ENCODE measurements around the gene CASP3.
A peak's percentile ranks its signal among the peaks of the same experiment; 100 is the strongest.
"Not testable (repeated sequence)": the region's sequence is repeated elsewhere in the genome, so short reads cannot be mapped to it uniquely, and the experiment has no call there.

CASP3 gene

DNA sequence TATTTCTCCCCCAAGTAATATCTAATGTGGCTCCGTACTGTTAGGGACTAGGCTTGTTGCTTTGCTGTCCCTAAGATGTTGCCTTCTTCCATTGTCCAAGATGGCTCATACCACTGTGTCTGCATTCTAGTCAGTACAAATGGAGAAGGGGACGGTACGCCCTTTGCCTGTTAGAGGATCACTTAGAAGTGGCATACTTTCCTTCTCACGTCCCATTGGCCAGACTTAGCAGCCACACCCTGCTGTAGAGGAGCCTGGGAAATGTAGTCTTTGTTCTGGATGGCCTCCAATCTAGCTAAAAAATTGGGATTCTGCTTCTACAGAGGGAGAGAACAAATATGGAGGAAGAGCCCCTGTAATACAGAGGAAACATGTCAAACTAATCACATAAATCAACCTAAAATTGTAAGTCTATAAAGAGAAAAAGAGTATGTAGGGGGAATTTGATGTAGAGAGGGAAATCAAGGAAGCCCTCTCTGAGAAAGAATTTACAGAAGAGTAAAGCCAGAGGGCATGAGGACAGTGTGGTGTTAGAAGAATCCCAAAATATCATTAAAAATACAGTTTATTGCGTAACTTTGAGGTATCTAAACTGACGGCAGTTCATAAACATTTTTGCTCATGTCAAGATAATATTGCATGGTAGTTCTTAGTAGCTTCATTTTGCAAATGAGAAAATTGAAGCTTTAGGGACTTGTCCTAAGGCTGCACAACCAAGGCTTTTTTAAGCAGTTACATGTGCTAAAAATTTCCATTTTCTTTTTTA, 15.4 kb upstream of the CASP3 start:
- DNase-seq (ENCODE audit: low read depth in 2 of 2) = no peak

DNA sequence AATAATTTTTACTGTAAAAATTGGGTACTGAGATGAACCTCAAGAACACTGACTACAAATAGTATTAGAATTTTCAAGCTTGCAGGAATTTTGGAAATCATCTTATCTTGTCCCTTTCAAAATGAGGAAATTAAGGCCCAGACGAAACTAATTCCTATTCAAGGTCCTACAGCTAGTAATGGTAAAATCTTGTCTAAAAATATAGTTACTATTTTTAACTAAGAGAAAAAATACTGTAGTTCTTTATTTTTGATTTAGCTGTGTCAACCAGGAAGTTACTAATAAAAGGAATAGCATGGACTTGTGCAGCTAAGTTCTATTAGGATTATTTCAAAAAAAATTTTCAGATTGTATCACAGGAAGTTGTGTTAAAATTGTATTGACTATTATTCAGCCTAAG, 13.0 kb upstream of the CASP3 start:
- DNase-seq (ENCODE audit: low read depth in 2 of 2) = no peak

DNA sequence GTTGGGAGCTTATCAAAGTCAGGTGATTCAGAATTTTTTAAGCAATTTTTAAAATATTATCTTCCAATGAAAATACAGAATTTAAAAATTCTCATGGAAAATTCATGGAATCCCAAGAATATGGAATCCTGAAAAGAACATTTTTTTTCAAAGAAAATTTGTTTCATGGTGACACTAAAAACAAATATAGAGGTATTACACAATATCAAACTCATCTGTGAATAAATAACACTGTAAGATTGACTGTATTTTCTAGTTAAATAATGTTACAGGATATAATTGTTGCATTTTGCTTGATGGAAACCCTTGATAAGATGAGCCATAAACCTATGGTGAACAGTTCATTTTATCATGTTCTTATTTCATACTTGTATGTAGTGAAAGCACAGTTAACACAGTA, 11.7 kb upstream of the CASP3 start:
- DNase-seq (ENCODE audit: low read depth in 2 of 2) = no peak

DNA sequence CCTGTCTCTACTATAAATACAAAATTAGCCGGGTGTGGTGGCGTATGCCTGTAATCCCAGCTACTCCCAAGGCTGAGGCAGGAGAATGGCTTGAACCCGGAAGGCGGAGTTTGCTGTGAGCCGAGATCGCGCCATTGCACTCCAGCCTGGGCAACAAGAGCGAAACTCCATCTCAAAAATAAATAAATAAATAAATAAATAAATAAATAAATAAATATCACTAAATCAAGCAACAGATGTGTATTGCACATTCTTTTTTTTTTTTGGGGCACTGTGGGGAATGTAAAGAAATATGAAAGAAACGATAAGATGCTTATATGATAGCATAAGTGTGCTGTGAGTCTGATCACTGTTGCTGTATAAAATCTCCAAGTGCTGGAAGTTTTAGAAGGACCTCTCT, 8.6 kb upstream of the CASP3 start:
- DNase-seq (ENCODE audit: low read depth in 2 of 2) = not testable (repeated sequence)

DNA sequence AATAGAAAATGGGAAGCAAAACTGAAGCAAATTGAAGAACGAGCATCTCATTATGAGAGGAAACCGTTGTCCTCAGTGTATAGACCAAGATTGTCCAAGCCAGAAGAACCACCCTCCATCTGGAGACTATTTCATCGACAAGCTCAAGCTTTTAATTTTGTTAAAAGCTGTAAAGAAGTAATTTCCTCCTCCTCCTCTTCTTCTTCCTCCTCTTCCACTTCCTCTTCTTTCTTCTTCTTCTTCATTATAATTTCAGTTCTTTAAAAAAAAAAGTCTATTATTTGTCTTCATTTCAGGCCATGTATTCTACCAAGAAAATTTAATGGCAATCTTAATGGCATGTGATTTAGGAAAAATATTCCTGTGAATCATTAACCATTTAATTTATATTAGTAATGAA, 7.9 kb upstream of the CASP3 start:
- no peak for DNase-seq (ENCODE audit: low read depth in 2 of 2)

DNA sequence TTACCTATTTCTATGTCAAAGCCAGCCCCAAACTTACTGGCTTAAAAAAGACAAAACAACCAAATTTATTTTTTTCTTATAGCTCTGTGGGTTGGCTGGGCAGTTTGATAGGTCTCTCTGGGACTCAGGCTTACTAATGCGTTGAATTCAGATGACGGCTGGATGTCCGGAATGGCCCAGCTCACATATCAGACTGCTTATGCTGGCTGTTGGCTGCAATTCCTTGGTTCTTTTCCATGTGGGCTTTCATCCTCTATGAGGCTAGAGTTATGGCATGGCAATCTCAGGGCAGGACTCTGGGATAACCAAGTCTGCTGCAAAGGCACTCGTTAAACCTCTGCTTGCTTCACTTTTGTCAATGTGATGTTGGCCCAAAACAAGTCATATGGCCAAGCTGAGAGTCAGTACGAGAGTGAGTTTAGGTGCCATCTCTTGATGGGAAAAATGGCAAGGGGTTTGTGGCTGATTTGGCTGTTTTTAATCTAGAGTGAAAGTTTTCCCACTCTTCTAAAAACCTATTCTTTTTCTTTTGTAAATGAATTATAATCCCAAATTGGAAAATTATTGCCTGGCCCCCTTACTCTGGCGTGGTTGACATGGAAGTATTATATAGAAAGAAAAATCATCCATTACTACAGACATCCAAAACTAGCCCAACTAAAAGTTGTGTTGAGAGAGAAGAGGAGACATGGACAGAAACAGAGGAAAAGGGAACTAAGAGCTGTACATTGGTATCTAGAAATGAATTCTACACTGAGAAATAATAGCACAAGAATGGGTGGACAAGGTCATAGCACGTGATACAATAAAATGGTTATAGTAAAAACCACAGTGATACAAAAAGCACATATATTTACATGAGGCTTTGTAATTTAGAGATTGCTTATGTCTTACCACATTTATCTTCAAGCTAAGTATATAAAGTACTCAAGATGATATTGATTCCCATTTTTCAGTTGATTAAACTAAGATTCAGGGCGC, 6.9 kb upstream of the CASP3 start:
- DNase-seq (ENCODE audit: low read depth in 2 of 2) = no peak

DNA sequence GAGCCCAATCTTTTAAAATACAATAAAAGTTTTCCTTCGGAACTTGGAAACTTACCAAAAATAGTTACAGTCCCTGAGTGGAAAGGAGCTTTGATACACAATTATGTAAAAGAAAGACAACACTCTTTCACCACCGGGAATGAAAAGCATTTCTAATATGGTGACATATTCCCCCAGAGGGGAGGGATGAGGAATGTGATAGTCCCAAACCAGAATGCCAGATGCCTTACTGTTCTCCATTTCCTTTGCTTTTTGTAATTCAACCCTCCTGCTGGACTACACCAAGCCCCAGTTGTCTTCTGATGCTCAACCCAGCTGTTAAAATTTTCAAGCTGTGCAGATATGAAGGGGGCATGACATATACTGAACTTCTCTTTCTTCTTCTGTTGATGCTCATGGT, 4.4 kb upstream of the CASP3 start:
- DNase-seq (ENCODE audit: low read depth in 2 of 2) = no peak

DNA sequence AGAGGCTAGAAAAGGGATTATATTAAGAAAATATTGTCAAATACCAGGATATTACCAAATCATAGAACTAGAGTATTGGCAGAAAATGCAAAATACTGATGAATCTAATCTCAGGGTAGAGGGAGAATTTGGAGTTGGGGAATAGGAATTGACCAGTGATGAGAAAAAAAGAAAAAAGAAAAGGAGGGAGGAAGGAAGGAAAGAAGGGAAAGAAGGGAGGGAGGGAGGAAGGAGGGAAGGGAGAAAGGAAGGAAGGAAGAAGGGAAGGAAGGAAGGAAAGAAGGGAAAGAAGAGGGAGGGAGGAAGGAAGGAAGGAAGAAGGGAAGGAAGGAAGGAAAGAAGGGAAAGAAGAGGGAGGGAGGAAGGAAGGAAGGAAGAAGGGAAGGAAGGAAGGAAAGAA, 3.4 kb upstream of the CASP3 start:
- DNase-seq (ENCODE audit: low read depth in 2 of 2) = not testable (repeated sequence)

DNA sequence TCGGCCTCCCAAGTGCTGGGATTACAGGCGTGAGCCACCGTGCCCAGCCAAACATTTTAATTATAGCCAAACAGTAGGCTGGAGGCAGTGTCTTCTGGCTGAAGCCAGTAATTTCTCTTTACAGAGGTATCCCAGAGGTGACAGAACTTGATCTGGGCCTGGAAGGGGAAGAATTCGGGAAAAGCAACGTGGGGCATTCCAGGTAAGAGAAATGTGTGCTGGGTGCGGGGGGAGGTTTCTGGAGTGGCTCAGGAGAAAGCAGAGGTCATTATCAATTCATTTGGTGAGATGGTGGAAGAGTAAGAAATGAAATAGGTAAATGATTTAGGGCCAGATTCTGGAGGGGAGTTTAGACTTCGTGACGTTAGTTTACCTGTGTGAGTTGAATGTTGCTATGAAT, 2.7 kb upstream of the CASP3 start:
- DNase-seq (ENCODE audit: low read depth in 2 of 2) = no peak

DNA sequence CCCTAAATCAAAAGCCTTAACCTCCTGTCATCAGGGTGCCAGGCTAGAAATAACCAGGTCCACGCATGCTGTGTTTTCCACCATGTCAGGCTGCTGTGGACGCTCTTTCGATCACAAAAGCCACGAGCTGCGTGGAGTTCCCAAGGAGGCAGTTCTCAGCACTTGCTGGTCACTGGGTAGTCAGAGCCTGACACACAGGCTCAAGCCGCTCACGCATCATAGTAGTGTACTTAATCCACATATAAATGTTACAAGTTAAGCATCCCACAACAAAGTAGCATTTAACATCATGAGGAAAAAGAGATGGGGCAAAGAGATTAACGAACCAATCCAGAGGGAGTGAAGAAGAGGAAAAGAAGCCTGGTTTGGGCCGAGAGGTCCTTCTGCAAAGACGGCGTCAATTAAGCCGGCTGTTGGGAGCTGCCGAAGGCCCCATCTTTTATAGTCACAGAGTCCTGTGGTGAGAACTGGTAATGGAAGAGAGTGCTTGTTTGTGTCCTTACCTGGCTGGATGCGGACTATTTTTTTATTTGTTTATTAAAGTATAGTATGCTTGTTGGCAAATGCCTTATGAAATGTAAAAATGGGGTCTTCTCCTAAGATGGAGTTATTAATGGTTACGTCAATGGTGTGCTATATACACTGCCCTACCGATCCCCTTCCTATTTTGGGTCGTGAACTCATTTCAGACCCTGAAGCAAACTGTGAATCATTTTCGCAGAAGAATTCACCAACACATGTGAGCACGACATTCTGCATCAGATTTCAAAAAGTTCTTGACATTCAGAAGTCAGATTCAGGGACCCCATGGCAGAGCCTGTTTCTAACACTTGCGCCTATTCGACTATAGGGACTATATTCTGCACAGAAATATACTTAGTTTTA, 966 bp upstream of the CASP3 start:
- no peak for DNase-seq (ENCODE audit: low read depth in 2 of 2)

DNA sequence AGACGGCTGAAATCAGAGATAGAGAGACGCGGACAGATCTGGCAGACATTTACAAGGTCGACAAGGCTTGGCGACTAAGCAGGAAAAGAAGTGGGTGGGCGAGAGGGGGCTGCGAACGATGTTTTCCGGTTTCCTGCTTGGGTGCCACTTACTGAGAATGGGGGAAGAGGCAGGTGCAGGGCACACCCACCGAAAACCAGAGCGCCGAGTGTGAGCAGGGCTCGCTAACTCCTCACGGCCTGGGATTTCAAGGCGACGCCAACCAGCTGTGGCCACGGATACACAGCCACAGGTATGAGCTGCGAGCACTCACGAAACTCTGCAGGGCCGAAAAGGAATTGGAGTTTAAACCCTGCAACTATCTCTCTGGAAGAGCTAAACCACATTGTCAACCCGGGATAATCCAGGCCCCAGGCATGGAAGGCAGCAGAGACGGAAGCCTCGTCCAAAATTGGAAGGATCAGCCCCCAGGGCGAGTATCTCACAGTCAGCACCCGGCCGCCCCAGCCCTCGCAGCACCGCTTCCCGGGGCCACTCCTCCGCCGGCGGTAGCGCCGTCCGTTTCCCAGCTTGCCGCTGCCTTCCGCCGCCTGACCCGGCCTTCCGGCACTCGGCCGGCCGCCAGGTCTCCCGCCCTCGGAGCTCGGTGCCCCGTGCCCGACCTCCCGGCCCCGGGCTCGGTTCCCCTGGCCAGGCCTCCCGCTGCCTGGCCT, 778 bp downstream of the CASP3 start:
- DNase-seq (ENCODE audit: low read depth in 2 of 2) = peak; percentile 27 to 32

DNA sequence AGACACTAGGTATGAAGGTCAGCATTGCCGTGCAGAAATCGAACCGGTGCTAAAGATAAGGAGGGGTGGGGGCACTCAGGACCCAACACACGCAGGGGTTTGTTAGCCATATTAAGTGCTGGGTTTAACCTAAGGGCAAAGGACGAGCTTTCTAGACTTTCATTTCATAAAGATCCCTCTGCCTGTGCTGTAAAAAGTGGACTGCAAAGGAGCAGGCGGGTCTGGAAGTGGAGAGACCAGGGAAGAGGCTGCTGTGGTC, 1.3 kb downstream of the CASP3 start:
- DNase-seq (ENCODE audit: low read depth in 2 of 2) = no peak

DNA sequence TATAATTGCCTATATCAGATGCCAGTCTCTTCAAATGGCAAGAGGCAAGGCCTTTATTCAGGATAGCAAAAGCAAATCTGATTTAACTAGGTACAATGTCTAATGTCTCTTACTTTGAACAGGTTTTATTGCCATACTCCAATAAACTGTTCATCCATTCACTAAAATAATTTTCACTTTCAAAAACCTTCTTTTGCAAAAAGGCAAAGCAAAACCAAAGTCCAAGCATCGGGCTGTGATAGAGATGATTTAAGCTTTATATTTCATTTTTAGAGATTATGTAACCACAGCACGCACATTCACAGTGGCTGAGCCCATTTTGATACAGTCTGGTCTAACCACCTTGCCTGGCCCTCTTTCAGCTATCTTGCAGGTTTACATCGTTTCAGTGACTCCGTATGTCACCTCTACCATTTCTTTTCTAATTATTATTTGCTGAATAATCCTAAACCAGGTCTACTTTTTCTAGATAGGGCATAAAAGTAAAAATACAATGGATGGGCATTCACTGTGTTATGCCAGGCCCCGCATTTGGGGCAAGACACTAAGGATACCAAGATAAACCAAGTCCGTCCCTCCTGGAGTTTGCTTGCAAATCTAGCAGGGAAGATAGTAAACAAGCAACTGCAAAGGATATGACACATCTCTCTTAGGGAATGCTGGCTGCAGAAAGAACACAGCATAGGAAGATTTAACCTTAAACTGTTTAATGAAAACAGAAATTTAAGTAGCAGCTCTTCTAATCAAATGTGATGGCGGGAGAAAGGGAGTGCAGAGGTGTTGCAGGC, 1.8 kb downstream of the CASP3 start:
- no peak for DNase-seq (ENCODE audit: low read depth in 2 of 2)

DNA sequence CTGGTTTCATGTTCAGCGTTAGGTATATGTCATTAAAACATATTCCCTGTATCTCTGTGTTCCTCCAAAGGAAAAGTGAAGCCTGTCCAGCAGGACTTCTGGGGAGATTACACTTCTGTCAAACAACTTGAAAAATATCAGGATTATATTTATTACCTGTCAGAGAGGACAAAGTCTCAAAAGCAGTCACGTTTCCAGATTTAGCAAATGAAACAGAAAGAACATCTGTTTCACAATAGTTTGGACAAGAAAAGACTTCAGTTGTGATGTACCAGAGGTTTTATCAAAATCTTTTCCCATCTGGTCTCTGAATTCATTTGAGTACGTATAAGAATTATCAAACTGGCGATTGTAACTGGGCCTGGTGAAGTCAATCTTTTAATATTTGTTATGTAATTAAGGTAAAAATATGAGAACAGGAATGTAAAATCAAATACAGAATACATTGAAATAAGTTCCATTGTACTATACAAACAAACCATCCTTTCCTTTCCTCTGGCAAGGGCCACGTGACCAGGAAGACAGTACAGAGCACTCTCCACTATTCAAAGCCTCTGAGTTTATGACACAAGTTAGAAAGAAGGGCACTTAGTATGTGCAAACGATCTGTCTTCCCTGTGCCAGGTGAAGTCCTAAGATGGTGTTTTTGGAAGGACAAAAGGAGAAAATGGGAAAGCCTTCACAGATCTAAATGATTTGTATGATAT, 3.2 kb downstream of the CASP3 start:
- DNase-seq (ENCODE audit: low read depth in 2 of 2) = no peak

DNA sequence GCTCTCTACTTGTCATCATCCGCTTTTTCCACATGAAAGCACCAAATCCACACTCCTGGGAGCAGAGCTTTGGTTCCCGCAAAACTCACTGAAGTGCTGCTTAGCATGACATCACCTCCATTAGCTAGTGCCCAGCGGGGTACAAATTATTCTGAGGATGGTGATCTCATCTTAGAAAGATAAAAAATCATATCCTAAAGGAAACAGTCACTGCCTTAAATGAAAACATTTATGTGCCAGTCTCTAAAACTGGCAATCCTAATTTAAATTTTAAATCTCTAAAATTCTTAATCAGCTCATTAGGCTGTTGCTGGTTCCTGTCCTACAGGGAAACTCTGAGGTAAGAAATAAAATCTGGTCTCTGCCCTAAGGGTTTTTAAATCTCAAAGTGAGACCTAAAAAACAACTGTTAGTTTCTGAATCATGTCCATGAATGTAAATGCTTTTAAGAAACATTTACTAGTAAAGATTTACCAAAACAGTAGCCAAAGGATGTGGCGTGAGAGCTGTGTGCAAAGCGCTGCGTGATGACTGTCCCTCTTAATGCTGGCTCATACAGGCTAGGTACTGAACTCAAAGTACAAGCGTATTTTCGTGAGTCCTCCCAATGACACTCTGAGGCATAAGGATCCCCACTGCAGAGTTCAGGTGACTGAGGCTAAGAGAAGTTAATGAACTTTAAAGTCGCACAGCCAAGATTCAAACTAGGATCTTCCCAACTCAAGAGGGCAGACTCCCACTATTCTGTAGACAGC, 4.5 kb downstream of the CASP3 start:
- no peak for DNase-seq (ENCODE audit: low read depth in 2 of 2)

DNA sequence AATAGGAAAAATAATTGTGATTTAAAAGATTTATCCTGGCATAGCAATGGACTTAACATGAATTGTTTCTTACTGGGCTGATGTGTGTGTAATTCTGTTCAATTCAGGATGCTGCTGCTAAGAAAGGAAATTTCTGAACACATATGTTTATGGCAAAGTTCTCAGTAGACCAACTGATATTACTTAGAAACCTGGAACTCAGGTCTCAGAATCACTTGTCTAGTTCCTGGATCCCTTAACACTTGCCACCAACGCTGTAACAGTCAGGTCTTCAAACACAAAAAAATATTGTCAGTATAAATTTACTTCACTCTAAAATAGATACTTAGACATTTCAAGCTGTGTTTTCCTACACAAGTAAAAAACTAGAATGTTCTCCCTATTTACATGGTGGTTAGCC, 5.5 kb downstream of the CASP3 start:
- DNase-seq (ENCODE audit: low read depth in 2 of 2) = no peak

DNA sequence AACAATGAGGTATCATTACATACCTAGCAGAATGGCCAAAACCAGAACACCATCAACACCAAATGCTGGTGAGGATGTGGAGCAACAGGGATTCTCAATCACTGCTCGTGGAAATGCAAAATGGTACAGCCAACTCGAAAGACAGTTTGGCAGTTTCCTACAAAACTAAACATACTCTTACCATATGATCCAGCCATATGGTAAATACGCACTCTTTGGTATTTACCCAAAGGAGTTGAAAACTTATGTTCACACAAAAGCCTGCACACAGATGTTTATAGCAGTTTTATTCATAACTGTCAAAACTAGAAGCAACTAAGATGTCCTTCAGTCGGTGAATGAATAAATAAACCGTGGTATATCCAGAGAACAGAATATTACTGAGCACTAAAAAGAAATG, 7.8 kb downstream of the CASP3 start:
- DNase-seq (ENCODE audit: low read depth in 2 of 2) = no peak

DNA sequence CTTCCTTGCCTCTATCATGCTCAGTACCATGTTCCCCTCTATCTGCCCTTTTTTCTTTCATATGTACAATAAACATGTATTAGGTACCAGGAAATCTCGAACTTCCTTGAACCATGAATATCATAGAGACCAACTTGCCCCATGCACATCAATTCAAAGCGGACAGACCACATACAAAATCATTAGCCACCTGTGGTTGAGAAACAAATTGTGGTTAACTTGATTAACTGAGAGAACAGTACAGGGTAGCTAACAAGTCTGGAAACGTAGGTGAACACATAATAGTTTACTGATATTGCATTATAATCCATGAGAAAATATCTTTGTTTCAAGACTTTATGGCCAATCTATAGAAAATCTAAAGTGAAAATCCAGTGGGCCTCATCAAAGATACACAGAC, 8.2 kb downstream of the CASP3 start:
- no peak for DNase-seq (ENCODE audit: low read depth in 2 of 2)

DNA sequence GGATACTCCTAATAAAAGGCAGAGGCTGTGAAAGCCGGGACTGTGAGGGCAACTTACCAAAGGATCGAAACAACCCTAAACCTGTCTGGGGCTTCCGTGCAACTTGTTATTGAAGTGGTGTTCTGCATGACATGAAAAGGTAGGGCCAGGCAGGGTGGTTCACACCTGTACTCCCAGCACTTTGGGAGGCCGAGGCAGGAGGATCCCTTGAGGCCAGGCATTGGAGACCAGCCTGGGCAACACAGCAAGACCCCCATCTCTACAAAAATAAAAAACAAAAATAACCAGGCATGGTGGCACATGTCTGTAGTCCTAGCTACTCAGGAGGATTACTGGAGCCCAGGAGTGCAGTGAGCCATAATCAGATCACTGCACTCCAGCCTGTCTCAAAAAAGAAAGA, 12.3 kb downstream of the CASP3 start:
- no peak for DNase-seq (ENCODE audit: low read depth in 2 of 2)

DNA sequence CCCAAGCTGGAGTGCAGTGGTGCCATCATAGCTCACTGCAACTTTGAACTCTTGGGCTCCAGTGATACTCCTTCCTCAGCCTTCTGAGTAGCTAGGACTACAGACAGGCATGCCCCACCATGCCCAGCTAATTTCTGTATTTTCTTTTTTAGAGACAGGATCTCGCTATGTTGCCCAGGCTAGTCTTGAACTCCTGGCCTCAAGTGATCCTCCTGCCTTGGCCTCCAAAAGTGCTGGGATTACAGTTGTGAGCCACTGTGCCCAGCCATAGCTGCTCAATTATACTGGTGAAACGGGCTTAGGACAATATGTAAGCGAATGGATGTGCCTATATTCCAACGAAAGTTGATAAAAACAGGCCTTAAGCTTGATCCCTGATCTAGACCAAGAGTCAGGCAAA, 13.1 kb downstream of the CASP3 start:
- no peak for DNase-seq (ENCODE audit: low read depth in 2 of 2)

All from stimulated activated CD8-positive, alpha-beta memory T cell treated with anti-CD3 and anti-CD28 coated beads, Interleukin-2, amount 100 ng/mL, for 48 hours (primary cell).